Mesothelial cell of epicardium (in vitro differentiated cells): ENCODE results near the gene COA6. TPM values are rescaled to one million over a fixed set of nuclear protein-coding genes. Genes with fewer than 3 reads are reported as not detected.

Source experiments
- DNase-seq, 2 experiments: peaks; one replicate each; pipeline ENCODE4 v3.0.0; 2021; ENCODE audit warnings: low spot score in 2 of 2; ENCODE audit not compliant: unreplicated experiment in 2 of 2
- H3K27ac Mint-ChIP-seq: 2 replicates; pipeline ENCODE4 v1.8.0; 2021; ENCODE audit warnings: mixed read lengths
- H3K27me3 Mint-ChIP-seq: 2 replicates; pipeline ENCODE4 v1.8.0; 2021; ENCODE audit warnings: low read depth, mixed read lengths
- H3K36me3 Mint-ChIP-seq: 2 replicates; pipeline ENCODE4 v1.8.0; 2021; ENCODE audit warnings: mixed read lengths
- H3K4me1 Mint-ChIP-seq: 2 replicates; pipeline ENCODE4 v1.8.0; 2021; ENCODE audit warnings: mixed read lengths
- H3K4me3 Mint-ChIP-seq: 2 replicates; pipeline ENCODE4 v1.8.0; 2021; ENCODE audit warnings: mild to moderate bottlenecking, moderate library complexity, mixed read lengths
- H3K9me3 Mint-ChIP-seq: 2 replicates; pipeline ENCODE4 v1.8.0; 2021; ENCODE audit warnings: mixed read lengths
- CTCF ChIP-seq: fragments of 200-600 bp; sonication (generic); IDR thresholded peaks from one replicate; pipeline ENCODE4 v1.5.0; 2021; ENCODE audit warnings: antibody characterized with exemption; ENCODE audit not compliant: unreplicated experiment
- total RNA-seq: library from RNA; stranded (reverse); gene quantifications from 3 replicates; pipeline ENCODE4 v1.2.1, GENCODE V29; 2021

Gene COA6
- total RNA-seq, 1 donor from 2014 or later, result 23.2 TPM

- Mint-ChIP-seq H3K36me3 (peaks cover 3% of the 10 kb centered on the region), H3K27ac (no peak overlapping the region), H3K27me3 (no peaks in the 10 kb centered on the region), H3K4me3 (no peak overlapping the region), H3K4me1 (peaks cover 2% of the 10 kb centered on the region), H3K9me3 (no peaks in the 10 kb centered on the region)
- DNase-seq, result no peak
- no peak for TF ChIP-seq CTCF
Measured at GRCh38 chr1:234405676-234406075, 32.4 kb downstream of the COA6 start.

DNA sequence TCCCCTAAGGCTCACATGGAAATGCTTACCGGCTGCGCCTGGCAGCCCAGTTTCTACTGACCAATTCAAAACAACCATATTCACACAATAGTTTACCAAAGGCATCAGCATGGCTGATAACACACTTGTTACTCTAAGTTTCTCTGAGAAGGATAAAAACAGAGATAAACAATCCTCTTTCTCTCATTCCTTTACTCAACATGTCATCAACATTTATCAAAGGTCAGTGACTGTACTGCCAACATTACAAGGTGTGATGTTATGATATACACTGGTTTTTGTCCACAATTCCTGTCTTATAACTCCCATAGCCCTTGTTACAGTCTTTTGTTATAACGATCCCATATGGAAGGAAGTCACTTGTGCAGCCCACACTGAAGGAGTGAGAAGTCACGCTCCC, 33.6 kb downstream of the COA6 start:
- H3K36me3 Mint-ChIP-seq, result peaks cover 3% of the 10 kb centered on the region
- no peaks in the 10 kb centered on the region for H3K9me3 Mint-ChIP-seq
- no peak for TF ChIP-seq CTCF
- H3K4me3 Mint-ChIP-seq, result no peak overlapping the region
- no peak for DNase-seq
- no peaks in the 10 kb centered on the region for H3K27me3 Mint-ChIP-seq
- H3K27ac Mint-ChIP-seq, result no peak overlapping the region
- H3K4me1 Mint-ChIP-seq, result peaks cover 2% of the 10 kb centered on the region

DNA sequence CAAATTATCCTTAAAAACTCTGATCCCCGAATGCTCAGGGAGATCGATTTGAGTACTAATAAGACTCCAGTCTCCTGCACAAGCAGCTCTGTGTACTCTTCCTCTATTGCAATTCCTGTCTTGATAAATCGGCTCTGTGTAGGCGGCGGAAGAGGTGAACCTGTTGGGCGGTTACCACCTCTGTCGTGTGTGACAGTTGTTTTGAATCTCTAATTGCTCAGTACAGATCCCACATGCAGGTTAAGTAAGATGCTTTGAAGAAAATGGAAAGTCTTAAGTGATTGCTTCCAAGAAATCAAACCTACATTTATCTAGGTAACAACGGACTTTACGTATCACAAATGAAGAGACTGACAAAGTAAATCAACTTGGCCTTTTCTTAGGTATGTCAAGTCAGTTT, 35.5 kb downstream of the COA6 start:
- Mint-ChIP-seq H3K4me3 (no peak overlapping the region), H3K9me3 (no peaks in the 10 kb centered on the region), H3K36me3 (peaks cover 8% of the 10 kb centered on the region), H3K4me1 (peaks cover 2% of the 10 kb centered on the region), H3K27ac (no peak overlapping the region), H3K27me3 (no peaks in the 10 kb centered on the region)
- TF ChIP-seq CTCF, result no peak
- no peak for DNase-seq

GRCh38 chr1:234409328-234409727, 36.1 kb downstream of the COA6 start:
- Mint-ChIP-seq H3K4me3 (no peak overlapping the region), H3K27ac (no peak overlapping the region), H3K36me3 (peaks cover 11% of the 10 kb centered on the region), H3K4me1 (peaks cover 2% of the 10 kb centered on the region), H3K9me3 (no peaks in the 10 kb centered on the region), H3K27me3 (no peaks in the 10 kb centered on the region)
- no peak for DNase-seq
- TF ChIP-seq CTCF, result no peak

DNA sequence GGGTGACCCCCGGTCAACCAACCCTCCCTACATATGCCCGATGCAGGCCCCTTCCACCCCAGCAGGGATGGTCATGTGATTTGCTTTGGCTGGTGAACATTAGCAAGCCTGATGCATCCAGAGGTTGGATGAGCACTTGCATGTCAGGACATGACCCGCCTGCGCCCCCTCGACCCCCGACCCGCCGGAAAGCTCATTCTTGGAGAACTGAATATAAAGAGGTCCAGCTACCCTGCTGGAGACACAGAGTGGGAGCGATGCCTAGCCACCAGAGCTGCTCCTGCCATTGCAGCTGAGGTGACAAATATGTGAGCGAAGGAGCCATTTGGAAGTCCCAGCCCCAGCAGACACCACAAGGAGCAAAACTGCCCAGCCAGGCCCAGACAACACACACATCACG, 39.6 kb downstream of the COA6 start:
- no peak for DNase-seq
- peaks cover 2% of the 10 kb centered on the region for H3K4me1 Mint-ChIP-seq
- TF ChIP-seq CTCF, result no peak
- no peaks in the 10 kb centered on the region for H3K9me3 Mint-ChIP-seq
- no peaks in the 10 kb centered on the region for H3K27me3 Mint-ChIP-seq
- no peak overlapping the region for H3K4me3 Mint-ChIP-seq
- peaks cover 18% of the 10 kb centered on the region for H3K36me3 Mint-ChIP-seq
- H3K27ac Mint-ChIP-seq, result no peak overlapping the region

DNA sequence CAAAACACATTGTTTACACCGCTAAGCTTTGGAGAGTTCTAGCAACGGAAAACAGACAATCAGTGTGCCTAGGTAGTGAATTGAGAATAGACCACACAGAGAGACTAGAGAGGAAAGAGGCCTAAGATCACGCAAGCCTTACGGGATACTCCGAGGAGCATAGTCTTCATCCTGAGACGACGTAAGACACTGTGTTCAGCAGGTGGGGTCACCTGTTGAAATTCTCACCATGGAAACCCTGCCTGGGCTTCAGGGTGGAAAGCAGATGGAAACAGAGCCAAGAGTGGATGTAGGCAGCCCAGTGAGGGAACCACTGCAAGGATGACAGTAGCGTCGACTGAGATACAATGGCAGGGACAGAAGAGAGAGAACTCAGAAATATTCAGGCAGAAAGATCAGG, 40.2 kb downstream of the COA6 start:
- H3K4me1 Mint-ChIP-seq, result peaks cover 2% of the 10 kb centered on the region
- no peaks in the 10 kb centered on the region for H3K9me3 Mint-ChIP-seq
- no peak overlapping the region for H3K27ac Mint-ChIP-seq
- no peaks in the 10 kb centered on the region for H3K27me3 Mint-ChIP-seq
- H3K36me3 Mint-ChIP-seq, result peaks cover 19% of the 10 kb centered on the region
- no peak for DNase-seq
- TF ChIP-seq CTCF, result no peak
- no peak overlapping the region for H3K4me3 Mint-ChIP-seq
